HL-60 (cell line): ENCODE measurements around the gene SMCO3.

Source experiments
- DNase-seq, 2 experiments: peaks; one replicate each; pipeline ENCODE4 v3.0.0-alpha.2; 2010 to 2020; ENCODE audit warnings: low read depth in 1 of 2, low spot score in 1 of 2
- H3K27ac ChIP-seq: fragments of 250-450 bp; sonication (Bioruptor Pico); replicated peaks from 2 replicates; pipeline ENCODE4 v1.5.1; 2020; ENCODE audit warnings: mild to moderate bottlenecking, moderate library complexity
- H3K27me3 ChIP-seq: fragments of 250-450 bp; sonication (Bioruptor Pico); 2 replicates; pipeline ENCODE4 v1.5.1; 2021; ENCODE audit warnings: mild to moderate bottlenecking, moderate library complexity; ENCODE audit not compliant: insufficient read depth, poor library complexity, severe bottlenecking
- H3K4me3 ChIP-seq: replicated peaks from 2 replicates; pipeline ENCODE4 v1.5.1; 2011; ENCODE audit warnings: mild to moderate bottlenecking, control low read depth, low read length; ENCODE audit not compliant: insufficient read depth
- CTCF ChIP-seq: IDR thresholded peaks from one replicate; pipeline ENCODE4 v1.5.1; 2011; ENCODE audit warnings: low read length, control low read depth, inconsistent platforms; ENCODE audit not compliant: insufficient read depth
- GABPA ChIP-seq: IDR thresholded peaks from 2 replicates; pipeline ENCODE4 v1.6.1; 2012; ENCODE audit warnings: low read depth
- POLR2AphosphoS5 ChIP-seq: IDR thresholded peaks from 2 replicates; pipeline ENCODE4 v1.6.1; 2012; ENCODE audit warnings: low read depth
- REST ChIP-seq: IDR thresholded peaks from 2 replicates; pipeline ENCODE4 v1.6.1; 2012; ENCODE audit warnings: low read depth; ENCODE audit not compliant: insufficient replicate concordance
- SPI1 ChIP-seq: IDR thresholded peaks from 2 replicates; pipeline ENCODE4 v1.6.1; 2012; ENCODE audit warnings: low read depth, mild to moderate bottlenecking, borderline replicate concordance

The SMCO3 gene

GRCh38 chr12:14833336-14833735 lies 19.4 kb upstream of the SMCO3 start:
- no peak overlapping the region for H3K4me3 ChIP-seq
- H3K27ac ChIP-seq = no peak overlapping the region
- no peak for DNase-seq
- TF ChIP-seq CTCF (no peak), REST (no peak), GABPA (no peak), POLR2AphosphoS5 (no peak), SPI1 (no peak)
- peaks cover 5% of the 10 kb centered on the region for H3K27me3 ChIP-seq

GRCh38 chr12:14828892-14829291 lies 14.9 kb upstream of the SMCO3 start:
- H3K27ac ChIP-seq = no peak overlapping the region
- DNase-seq = no peak
- TF ChIP-seq CTCF = no peak
- no peak for TF ChIP-seq GABPA
- no peak for TF ChIP-seq SPI1
- no peak for TF ChIP-seq POLR2AphosphoS5
- TF ChIP-seq REST = no peak
- peaks cover 5% of the 10 kb centered on the region for H3K27me3 ChIP-seq
- no peak overlapping the region for H3K4me3 ChIP-seq

- TF ChIP-seq CTCF (no peak), GABPA (no peak), POLR2AphosphoS5 (no peak), REST (no peak), SPI1 (no peak)
- Histone ChIP-seq H3K27ac (no peak overlapping the region), H3K4me3 (no peak overlapping the region), H3K27me3 (no peaks in the 10 kb centered on the region)
- no peak for DNase-seq
Observed at GRCh38 chr12:14827043-14827442, 13.1 kb upstream of the SMCO3 start.
